HG02840 (cell line): ENCODE measurements around the gene TUBB4B.

Experiments used
- ATAC-seq: cut with Tn5 transposase; IDR thresholded peaks from one replicate; pipeline ENCODE4 v1.9.1; 2021; ENCODE audit warnings: mild to moderate bottlenecking, moderate library complexity, moderate number of reproducible peaks; ENCODE audit not compliant: unreplicated experiment, low FRiP score

Gene TUBB4B

DNA sequence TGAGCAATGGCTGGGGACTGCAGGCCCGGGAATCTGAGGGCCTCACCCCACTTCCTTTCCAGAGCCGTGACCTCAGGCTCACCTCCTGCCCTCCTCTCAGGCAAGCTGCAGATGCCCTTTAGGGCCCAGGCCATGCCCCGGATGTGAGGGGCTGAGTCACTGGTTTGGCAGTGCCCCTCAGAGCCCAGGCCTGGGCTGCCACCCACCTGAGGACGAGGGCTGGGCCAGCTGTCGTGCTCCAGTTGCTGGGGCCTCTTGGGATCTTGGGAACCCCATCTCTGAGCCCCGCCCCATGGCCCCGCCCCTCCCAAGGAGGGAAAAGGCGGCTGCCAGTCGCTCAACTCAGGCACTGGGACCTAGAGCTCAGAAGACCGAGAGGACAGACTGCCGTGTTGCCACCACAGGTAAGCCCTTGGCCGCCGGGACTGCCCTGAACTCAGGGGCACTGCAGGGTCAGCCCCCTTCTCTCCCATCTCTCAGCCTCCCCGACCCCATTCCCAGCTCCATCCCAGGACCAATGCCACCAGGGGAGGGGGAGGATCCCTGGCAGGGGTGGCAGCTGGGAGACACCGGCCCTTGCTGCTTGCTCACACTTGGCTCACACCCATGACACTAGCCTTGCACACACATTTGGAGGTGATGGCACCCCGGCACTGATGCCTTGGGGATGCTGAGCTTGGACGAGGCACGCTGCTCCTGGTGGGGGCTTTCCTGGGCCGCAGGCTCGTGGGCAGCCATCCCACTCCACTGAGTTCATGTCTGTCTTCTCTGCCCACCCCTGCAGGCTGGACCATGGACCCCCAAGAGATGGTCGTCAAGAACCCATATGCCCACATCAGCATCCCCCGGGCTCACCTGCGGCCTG lies 16.0 kb upstream of the TUBB4B start, which contains the start of gene CYSRT1:
Gene CYSRT1, plus strand, starts transcription at position 345 of the 865 bp plus-strand sequence. Its CDS starts 448 bp downstream, at position 793.
- ATAC-seq: no peak

DNA sequence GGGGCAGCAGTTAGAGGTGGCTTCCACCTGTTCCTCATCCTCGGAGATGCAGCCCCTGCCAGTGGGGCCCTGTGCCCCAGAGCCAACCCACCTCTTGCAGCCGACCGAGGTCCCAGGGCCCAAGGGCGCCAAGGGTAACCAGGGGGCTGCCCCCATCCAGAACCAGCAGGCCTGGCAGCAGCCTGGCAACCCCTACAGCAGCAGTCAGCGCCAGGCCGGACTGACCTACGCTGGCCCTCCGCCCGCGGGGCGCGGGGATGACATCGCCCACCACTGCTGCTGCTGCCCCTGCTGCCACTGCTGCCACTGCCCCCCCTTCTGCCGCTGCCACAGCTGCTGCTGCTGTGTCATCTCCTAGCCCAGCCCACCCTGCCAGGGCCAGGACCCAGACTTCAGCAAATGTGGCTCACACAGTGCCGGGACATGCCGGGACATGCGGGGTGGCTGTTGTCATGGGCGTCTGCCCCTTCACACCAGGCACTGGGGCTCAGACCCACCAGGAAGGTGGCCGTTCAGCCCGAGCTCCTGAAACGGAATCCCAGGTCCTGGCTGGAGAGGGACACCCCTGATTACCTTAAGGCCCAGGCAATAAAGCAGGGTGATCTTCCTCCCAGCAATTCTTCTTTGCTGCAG lies 15.3 kb upstream of the TUBB4B start:
- ATAC-seq: no peak

DNA sequence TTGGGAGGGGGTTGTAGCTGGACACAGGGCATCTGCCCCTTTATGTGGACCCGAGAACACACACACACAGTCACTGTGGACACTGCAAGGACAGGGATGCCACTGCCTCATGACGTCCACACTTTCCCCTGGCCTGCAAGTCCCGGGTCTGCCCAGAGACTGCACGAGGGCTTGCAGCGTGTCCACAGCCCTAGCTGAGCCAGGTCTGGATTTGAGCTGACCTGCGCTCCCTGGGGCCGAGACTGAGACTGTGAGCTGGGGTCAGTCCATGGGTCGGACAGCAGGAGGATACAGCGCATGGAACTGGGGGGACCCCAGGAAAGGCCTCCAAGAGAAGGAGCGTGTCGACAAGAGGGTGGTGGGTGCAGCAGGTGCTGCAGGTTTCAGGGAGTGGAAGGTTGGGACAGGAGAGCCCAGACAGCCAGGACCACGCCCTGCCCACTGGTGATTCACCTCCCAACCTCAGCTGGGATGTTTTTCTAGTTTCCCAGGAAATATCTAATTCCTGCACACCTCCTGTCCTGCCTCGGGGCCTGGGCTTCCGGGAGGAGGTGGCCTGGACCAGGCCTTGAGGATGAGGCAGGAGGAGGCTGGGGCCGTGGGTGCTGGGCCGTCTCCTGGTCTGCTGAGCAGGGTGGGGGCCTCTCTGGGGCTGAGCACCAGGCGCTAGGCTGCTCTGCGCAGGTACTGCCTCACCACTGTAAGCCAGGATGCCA lies 14.6 kb upstream of the TUBB4B start:
- ATAC-seq: no peak

DNA sequence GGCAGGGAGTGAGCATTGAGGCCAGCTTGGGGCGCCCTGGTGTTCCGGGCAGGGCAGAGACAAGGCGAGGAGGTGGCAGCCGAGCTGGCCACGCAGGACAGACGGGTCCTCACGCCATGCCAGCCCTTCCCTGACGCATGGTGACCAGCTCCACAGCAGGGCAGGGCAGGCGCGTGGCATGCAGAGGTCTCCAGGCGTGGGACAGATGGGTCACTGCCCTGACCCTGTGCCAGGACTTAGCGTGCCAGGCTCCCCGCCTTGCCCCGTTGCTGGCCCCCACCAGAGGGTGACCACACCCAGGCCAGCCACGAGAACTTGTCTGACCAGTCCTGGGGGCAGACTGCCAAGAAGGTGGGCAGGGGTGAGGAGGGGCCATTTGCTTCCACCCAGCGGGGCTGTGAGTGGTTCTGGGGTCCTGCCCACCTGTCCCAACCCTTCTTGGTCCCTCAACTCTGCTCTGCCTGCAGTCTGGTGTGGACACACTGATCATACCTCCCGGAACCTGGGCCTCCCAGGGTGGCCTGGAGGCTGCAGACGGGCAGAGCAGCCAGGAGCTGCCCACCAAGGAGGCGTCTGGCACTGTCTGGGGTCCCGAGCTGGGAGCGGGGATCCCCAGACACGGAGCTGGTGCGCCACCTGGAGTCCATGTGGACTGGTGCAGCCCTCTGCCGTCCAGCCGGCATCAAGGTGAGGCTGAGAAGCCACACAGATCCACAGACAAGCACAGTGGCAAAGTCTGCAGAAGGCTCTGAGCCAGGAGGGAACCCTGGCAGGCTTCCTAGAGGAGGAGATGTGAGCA lies 13.8 kb upstream of the TUBB4B start, which contains the start of gene RNF224:
Gene RNF224, plus strand, starts transcription at position 449 of the 799 bp plus-strand sequence. CDS start 834 bp downstream, outside the sequence.
- no peak for ATAC-seq

DNA sequence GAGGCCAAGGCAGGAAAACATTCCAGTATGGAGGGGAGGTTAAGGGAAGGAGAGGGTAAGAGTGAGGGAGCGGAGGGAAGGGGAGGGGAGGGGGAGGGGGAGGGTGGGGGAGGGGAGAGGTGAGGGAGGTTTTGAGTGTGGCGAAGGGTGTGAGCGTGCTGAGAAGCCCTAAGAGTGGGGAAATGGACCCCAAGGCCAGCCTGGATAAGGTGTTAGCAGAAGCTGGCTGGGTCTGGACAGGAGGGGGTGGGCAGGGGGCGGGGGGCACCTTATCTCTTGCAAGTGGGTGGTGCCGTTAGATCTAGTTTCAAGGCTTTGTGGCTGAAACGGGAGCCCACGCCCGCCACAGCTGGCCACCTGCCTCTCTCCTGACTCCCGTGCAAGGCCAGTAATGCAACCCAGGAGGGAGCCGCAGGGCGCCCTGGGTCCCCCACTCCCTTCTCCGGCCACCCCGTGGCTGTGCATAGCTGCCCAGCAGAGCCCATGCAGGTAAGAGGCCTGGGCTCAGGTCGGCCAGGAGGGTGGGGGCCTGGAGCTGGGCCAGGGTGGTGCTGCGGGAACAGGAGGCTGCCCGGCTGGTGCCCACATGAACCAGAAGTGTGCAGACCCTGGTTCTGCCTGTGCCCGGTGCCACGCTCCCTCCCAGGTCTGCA lies 13.1 kb upstream of the TUBB4B start:
- no peak for ATAC-seq

DNA sequence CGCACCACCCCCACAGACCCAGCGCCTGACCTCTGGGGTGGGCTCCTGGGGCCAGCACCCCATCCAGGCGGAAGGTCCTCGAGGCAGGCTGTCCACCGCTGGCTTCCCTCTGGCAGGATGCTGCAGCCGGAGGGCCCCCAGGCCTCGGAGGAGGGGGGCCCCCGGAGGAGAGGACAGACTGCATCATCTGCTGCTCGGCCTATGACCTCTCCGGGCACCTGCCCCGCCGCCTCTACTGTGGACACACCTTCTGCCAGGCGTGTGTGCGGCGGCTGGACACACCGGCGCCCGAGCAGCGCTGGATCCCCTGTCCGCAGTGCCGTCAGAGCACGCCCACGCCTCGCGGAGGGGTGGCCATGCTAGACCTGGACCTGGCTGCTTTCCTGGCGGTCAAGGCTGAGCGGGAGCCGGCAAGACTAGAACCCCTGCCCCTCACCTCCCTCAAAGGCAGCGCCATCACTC lies 12.6 kb upstream of the TUBB4B start:
- no peak for ATAC-seq

DNA sequence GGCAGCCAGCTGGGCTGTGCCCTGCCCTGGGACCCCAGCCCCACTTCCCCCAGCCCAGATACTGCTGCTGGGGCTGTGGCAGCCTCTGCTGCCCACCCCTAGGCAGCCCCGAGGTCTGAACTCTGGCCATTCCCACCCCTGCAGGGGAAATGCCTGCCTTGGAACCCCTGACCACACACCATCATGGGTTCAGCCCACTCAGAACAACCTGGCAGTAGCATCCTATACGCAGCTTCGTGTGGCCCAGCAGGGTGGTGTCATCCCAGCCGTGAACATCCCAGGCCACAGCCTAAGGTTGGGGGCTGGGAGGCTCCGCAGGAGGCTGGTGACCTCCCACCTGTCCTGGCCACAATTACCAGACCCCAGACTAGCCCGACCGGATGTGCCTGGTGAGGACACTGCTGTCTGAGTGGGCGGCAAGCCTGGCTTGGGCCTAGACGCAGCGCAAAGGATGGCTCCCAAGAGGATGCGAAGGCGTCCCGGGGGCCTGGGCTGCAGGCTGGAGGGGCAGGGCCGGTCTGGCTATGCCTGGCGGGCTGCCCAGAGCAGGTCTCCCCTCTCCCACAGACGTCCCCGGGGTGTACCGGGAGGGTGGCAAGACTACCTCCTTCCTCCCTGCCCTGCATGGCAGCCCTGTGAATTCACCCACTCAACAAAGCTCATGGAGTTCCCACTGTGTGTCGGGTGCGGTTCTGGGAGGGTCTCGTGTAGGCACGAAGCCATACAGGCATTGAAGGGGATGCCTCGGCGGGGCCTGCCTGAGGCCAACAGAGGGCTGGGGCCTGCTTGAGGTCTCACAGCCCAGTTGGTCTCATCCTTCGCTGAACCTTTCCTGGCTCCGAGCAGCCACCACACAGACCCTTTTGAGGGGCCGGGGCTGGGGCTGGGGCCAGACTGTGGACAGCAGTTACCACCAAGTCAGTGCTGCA lies 11.9 kb upstream of the TUBB4B start:
- no peak for ATAC-seq

DNA sequence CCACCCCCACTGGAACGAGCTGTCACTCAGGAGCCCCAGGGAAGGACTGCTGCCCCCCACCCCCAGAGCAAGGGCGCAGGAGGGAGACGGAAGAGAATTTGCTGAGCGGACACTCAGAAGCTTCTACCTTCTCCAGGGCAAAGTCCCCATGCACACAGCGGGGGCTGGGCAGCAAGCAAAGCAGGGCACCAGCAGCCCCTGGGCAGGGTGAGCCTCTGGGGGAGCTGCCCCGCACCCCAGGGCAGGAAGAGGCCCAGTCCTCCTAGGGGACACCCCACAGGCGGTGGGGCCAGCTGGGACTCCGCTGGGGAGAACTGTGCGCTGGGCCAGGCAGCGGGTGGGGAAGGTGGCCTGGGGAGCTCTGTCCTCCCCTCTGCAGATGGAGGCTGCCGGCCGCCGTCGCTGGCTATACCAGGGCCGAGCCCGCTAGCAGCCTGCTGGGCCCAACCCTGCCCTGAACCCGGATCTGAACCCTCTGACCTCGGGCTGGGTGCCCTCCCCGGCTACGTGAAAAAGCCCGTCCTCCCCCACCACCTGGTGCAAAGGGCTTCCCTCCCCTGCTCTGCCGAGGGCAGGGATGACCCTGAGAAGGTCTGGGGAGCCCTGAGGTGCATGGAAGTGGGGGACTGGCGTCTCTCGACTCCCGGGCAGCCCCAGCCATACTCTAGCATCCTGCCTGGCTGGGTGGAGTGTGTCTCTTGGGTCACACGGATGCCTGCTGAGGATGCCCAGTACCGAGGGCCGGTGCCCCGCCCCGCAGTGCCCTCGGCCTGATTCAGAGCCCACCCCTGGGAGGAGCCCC lies 11.0 kb upstream of the TUBB4B start:
- no peak for ATAC-seq

DNA sequence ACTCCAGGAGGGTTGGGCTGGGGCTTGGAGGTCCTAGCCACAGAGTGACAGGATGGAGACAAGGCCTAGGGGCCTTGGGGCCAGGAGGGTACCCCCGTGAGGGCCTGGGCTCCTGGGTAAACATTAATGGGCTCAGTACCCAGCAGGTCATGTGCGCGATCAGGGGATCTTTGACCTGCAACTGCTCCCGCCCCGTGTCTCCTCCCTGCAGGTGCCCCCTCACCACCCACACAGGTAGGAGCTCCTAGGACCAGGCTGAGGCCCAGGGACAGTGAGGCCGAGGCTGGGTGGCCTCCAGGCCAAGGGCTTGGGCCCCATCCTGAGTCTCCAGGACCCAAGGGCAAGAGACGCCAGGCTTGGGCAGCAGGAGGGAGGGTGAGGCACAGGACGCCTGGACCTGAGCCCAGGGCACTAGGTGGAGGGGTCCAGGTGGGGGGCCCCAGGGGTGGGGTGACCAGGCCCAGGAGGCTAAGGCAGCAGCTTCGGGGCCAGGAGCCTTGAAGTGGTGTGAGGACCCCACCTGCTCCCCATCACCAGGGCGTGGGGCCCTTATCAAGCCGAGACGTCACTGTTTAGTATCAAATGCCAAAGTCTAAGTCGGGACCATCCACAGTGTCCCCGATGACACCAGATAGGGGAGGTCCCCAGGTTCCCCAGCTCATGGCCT lies 10.2 kb upstream of the TUBB4B start, which contains the start of gene SLC34A3:
Gene SLC34A3, plus strand, starts transcription at position 197 of the 667 bp plus-strand sequence. CDS start 802 bp downstream, outside the sequence.
- ATAC-seq: no peak

DNA sequence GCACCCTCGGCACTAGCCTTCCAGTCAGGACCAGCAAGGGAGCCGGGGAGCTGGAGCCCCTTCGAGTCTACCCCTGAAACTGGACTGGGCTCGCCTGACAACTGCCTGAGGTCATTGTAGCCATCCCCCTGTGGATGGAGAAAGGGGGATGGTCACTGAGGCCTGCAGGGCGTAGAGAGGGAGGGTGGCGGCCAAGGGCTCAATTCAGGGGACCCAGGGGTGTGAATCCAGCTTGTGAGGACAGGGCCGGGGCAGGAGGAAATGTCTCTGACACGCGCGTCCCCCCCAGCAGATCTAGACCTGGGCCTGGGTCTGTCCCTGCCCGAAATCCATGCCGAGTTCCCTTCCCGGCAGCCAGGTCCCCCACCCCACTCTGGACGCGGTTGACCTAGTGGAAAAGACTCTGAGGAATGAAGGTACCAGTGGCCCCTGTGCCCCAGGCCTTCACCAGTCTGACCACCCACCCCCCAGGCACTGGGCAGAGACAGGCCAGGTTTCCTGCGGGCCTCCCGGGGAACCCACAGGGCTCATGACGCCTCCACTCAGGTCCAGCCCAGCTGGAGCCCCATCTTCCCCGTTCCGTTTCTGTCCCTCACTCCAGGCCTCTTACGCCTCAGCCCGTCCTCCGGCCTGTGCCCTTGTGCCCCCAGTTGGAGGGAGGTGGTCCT lies 9.6 kb upstream of the TUBB4B start:
- no peak for ATAC-seq

DNA sequence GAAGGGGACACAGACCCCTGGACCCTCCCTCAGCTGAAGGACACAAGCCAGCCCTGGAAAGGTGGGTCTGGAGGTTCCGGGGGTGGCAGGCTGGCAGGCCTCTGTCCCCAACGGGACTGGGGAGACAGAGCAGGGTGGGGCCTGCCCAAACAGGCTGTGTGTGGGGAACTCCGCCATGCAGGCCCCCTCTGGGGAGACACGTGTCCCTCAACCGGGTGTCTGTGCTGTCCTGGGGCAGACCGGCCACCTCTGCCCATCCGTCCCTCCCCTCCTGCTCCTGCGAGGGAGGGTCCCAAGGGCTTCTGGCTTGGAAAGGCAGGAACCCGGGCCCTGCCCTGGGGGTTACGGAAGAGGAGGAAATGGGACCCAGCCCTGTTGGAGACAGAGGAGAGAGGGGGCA lies 9.0 kb upstream of the TUBB4B start:
- ATAC-seq: no peak

DNA sequence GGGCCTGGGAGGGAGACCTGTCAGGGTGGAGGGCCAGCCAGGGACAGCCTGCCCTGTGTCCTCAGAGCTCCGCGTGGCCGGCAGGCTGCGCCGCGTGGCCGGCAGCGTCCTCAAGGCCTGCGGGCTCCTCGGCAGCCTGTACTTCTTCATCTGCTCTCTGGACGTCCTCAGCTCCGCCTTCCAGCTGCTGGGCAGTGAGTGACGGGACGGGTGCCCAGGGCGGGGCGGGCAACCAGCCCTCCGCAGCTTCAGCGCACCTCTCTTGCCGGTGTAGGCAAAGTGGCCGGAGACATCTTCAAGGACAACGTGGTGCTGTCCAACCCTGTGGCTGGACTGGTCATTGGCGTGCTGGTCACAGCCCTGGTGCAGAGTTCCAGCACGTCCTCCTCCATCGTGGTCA lies 8.6 kb upstream of the TUBB4B start:
- no peak for ATAC-seq

DNA sequence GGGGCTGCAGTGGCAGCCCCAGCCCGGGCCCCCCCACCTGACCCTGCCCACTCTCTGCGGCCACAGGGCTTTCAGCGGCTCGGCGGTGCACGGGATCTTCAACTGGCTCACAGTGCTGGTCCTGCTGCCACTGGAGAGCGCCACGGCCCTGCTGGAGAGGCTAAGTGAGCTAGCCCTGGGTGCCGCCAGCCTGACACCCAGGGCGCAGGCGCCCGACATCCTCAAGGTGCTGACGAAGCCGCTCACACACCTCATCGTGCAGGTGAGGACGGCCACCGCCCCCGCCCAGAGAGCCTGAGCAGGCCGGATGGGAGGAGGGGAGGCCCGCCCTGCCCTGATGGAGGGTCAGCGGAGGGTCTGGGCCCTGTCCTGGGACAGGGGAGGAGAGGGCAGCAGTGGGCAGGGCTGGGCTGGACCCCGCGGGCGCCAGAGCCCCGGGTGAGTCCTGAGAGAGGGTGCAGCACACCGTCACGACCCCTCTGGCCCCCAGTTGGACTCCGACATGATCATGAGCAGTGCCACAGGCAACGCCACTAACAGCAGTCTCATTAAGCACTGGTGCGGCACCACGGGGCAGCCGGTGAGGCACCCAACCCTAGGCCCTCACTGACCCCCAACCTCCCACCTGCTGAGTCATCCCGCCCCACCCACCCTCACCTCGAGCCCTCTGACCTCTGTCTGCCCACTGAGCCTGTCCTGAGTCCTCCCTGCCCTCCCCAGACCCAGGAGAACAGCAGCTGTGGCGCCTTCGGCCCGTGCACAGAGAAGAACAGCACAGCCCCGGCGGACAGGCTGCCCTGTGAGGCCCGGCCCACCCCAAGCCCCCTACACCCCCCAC lies 7.7 kb upstream of the TUBB4B start:
- no peak for ATAC-seq

DNA sequence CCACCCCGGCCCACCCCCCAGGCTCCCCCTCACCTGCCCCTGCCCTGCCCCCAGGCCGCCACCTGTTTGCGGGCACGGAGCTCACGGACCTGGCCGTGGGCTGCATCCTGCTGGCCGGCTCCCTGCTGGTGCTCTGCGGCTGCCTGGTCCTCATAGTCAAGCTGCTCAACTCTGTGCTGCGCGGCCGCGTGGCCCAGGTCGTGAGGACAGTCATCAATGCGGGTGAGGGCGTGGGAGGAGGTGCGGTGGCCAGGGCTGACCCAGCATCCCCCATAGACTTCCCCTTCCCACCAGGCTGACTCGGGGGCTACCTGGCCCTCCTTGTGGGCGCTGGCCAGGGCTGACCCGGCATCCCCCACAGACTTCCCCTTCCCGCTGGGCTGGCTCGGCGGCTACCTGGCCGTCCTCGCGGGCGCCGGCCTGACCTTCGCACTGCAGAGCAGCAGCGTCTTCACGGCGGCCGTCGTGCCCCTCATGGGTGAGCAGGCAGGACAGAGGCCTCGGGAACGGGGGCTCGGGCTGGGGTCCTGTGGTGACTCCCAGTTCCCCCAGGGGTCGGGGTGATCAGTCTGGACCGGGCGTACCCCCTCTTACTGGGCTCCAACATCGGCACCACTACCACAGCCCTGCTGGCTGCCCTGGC lies 6.9 kb upstream of the TUBB4B start:
- no peak for ATAC-seq

DNA sequence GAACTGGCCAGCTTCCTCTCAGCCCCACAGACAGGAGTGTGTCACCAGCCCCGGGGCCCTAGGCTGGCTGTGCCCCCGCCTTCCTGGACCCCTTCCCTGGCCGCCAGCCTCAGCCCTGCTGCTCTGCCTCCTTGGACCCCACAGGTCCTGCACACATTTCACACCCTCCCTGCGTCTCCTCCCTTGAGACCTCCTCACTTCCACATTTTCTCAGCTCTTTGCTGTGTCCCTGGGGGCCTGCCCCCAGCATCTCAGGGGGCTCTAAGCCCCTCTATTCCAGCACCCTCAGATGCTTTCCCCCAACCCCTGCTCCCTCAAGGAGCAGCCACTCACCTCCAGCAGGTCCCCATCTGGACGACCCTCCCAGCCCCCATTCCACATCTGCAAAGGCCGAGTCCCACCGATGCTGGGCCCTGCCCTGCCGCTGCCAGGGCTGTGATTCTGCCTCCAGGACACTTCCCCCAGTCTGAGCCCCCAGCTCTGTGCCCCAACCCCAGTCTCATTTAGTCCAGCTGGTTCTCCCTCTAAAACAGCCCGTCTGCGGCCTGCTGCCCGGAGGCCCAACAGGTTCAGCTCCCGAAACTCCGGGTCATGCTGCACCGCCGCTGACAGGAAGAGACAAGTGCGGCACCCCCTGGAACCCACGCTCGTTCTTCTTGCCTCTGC lies 6.2 kb upstream of the TUBB4B start:
- no peak for ATAC-seq
